ENCODE data around the gene TPT1.

DNA sequence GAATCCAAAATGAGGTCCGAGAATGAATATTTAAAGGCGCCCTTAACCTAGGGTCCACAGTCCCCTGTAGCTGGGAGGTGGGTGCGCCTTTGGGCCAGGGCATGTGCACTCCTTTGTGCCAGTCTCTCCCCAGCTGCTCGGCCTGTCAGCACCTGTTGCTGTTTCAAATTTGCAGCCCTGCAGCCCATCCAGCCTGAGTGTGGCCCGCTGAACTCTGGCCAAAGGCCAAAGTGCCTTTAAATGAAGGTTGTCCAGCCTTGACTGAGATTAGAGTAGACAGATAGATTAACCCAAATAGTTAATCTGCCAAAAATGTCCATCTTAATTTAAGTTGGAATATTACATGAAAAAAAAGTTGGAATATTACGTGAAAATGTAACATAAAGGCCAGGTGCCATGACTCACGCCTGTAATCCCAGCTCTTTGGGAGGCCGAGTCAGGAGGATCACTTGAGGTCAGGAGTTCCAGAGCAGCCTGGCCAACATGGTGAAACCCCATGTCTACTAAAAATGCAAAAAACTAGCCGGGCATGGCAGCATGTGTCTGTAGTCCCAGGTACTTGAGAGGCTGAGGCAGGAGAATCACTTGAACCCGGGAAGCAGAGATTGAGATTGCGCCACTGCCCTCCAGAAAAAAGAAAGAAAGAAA is 25.3 kb downstream of the TPT1 start:
- TF ChIP-seq, protein P1, sequence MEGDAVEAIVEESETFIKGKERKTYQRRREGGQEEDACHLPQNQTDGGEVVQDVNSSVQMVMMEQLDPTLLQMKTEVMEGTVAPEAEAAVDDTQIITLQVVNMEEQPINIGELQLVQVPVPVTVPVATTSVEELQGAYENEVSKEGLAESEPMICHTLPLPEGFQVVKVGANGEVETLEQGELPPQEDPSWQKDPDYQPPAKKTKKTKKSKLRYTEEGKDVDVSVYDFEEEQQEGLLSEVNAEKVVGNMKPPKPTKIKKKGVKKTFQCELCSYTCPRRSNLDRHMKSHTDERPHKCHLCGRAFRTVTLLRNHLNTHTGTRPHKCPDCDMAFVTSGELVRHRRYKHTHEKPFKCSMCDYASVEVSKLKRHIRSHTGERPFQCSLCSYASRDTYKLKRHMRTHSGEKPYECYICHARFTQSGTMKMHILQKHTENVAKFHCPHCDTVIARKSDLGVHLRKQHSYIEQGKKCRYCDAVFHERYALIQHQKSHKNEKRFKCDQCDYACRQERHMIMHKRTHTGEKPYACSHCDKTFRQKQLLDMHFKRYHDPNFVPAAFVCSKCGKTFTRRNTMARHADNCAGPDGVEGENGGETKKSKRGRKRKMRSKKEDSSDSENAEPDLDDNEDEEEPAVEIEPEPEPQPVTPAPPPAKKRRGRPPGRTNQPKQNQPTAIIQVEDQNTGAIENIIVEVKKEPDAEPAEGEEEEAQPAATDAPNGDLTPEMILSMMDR (conservative IDR thresholded peaks at IDR 0.05; ENCODE audit: low read depth, low read length) = no peak
- TF ChIP-seq EZH2 (IDR thresholded peaks at IDR 0.05; ENCODE audit: borderline replicate concordance, low read depth, low read length, poor library complexity, severe bottlenecking) = no peak
